Measurements from ENCODE around the gene WNK4. TPM values are rescaled to one million over a fixed set of nuclear protein-coding genes. Genes with fewer than 3 reads are reported as not detected.

The WNK4 gene
- total RNA-seq = 11.4 TPM

GRCh38 chr17:42779936-42780850, at the start of gene WNK4:
TSS of gene WNK4 (plus strand) at chr17:42780610. CDS start at chr17:42780699, 89 bp downstream.

GRCh38 chr17:42744806-42745617, 35.4 kb upstream of the WNK4 start, which contains the start of gene EZH1:
TSS of gene EZH1 (minus strand) at chr17:42745040. CDS start at chr17:42728941, 16,099 bp downstream.

GRCh38 chr17:42760652-42761581, 19.5 kb upstream of the WNK4 start, which contains the start of gene RAMP2:
TSS of gene RAMP2 (plus strand) at chr17:42761227. CDS start at chr17:42761262, 35 bp downstream.

GRCh38 chr17:42773290-42774035, 6.9 kb upstream of the WNK4 start, which contains the start of gene VPS25:
TSS of gene VPS25 (plus strand) at chr17:42773449. CDS start at chr17:42773476, 27 bp downstream.

GRCh38 chr17:42798383-42799380, 18.3 kb downstream of the WNK4 start, which contains the start of the genes CNTD1 and COA3:
TSS of gene CNTD1 (plus strand) at chr17:42798861. CDS start at chr17:42799068, 207 bp downstream.
TSS of gene COA3 (minus strand) at chr17:42798704. CDS start at chr17:42798681, 23 bp downstream.

DNA sequence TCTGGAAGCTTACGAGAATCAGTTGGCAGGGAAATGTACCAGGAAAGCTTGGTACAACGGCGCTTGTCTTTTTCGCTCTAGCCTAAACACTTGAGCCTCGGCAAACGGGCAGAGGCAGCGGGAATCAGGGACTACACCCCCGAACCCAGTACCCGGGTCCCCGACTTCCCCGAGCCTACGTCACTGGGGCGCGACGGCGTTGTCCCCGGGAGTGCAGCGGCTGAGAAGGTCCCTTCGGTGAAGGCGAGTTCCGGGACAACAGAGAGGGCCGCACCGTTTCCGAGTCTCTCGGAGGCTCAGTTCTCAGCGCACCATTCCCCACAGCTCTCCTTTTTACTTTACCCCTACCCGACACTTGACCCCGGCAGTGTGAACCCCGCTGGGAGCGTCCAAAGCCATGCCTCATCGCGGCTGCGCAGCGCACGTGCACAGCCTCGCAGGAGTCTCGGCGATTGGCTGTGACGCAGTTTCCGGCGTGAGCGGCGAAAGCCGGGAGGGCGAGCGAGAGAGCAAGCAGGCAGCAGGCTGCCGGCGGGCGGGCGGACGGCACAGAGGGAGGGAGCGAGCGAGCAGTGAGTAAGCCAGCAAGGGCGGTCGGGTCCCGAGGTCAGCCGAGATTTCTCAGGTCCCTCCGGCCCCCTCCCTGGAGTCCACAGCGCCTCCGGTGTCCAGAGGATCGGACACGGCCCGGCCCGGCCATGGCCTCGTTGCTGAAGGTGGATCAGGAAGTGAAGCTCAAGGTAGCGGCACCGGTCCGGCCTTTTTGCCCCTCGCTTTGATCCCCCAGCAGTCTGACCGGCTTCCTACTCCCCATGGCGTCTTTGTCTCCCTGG, 52.7 kb downstream of the WNK4 start, which contains the start of gene PSME3:
PSME3 (plus strand) TSS at position 464 of the 833 bp plus-strand sequence; CDS start at position 699, 235 bp downstream.

DNA sequence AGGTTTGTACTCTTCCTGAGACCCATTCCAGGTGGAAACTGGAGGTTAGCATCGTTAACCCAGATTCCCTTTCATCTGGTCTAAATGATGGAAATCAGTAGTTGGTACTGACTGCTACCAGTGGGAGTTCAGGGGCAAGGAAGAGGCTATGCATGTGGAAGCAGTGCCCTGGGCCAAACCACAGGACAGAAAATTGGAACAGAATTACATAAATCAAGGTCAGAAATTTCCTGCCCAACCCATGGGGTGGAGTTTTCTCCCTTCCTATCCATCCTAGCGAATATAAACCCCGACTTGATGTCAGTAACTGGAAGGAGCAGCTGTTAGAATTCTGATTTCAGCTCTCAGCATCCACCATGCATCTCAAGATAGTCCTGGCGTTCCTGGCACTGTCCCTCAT, 63.9 kb downstream of the WNK4 start, which contains the start of gene AOC2:
AOC2 (plus strand) TSS at position 310 of the 400 bp plus-strand sequence; CDS start at position 357, 47 bp downstream.

Small RNA genes within 50 kb of the gene (small RNA-seq; reads per million reads assigned to genes)
- gene HMGN2P15 (ENCODE audit: low replicate concordance) (not detected), gene MIR6781 (ENCODE audit: low replicate concordance) (not detected)

Other genes starting within 250 kb of the WNK4 start
- gene NAGLU, start 244.4 kb upstream of the WNK4 start, total RNA-seq = 33.8 TPM
- 2.3 TPM for gene HSD17B1, start 227.7 kb upstream of the WNK4 start, total RNA-seq
- gene COASY, start 218.5 kb upstream of the WNK4 start, total RNA-seq = 31.4 TPM
- gene MLX, start 213.5 kb upstream of the WNK4 start, total RNA-seq = 29.0 TPM
- 3.2 TPM for gene PSMC3IP, start 202.9 kb upstream of the WNK4 start, total RNA-seq
- gene RETREG3, start 171.2 kb upstream of the WNK4 start, total RNA-seq = 65.3 TPM
- gene TUBG1, start 170.9 kb upstream of the WNK4 start, total RNA-seq = 21.4 TPM
- gene TUBG2, start 121.3 kb upstream of the WNK4 start, total RNA-seq = 25.5 TPM
- 34.7 TPM for gene PLEKHH3, start 103.6 kb upstream of the WNK4 start, total RNA-seq
- 2.2 TPM for gene CCR10, start 98.8 kb upstream of the WNK4 start, total RNA-seq
- 13.6 TPM for gene CNTNAP1, start 98.1 kb upstream of the WNK4 start, total RNA-seq
- 32.3 TPM for gene EZH1, start 35.6 kb upstream of the WNK4 start, total RNA-seq
- 34.9 TPM for gene RAMP2, start 19.4 kb upstream of the WNK4 start, total RNA-seq
- gene VPS25, start 7.2 kb upstream of the WNK4 start, total RNA-seq = 65.6 TPM
- 108 TPM for gene COA3, start 18.1 kb downstream of the WNK4 start, total RNA-seq
- gene CNTD1, start 18.3 kb downstream of the WNK4 start, total RNA-seq = 0.18 TPM
- 126 TPM for gene BECN1, start 43.7 kb downstream of the WNK4 start, total RNA-seq
- 36.5 TPM for gene PSME3, start 52.8 kb downstream of the WNK4 start, total RNA-seq
- 1.6 TPM for gene AOC2, start 64.0 kb downstream of the WNK4 start, total RNA-seq
- 9.6 TPM for gene AOC3, start 70.6 kb downstream of the WNK4 start, total RNA-seq
- 6.0 TPM for gene G6PC1, start 120.2 kb downstream of the WNK4 start, total RNA-seq
- 30.5 TPM for gene AARSD1, start 183.8 kb downstream of the WNK4 start, total RNA-seq
- 5.8 TPM for gene PTGES3L, start 199.5 kb downstream of the WNK4 start, total RNA-seq
- gene RUNDC1, start 200.0 kb downstream of the WNK4 start, total RNA-seq = 11.7 TPM
- 1,573 TPM for gene RPL27, start 217.8 kb downstream of the WNK4 start, total RNA-seq
- 9.8 TPM for gene IFI35, start 226.2 kb downstream of the WNK4 start, total RNA-seq
- gene VAT1, start 241.8 kb downstream of the WNK4 start, total RNA-seq = 61.9 TPM
- gene RND2, start 244.6 kb downstream of the WNK4 start, total RNA-seq = 1.3 TPM

All from metanephros (tissue), 2 donors.